HCT116 (cell line): Measurements from ENCODE around the gene PELO.

Experiments
- CBX3 ChIP-seq: IDR thresholded peaks from 2 replicates; pipeline ENCODE4 v1.6.1; 2012; ENCODE audit warnings: low read depth
- EZH2 ChIP-seq: fragments of 200-600 bp; sonication (generic); IDR thresholded peaks from 2 replicates; pipeline ENCODE4 v1.6.1; 2017; ENCODE audit warnings: antibody characterized with exemption, mixed run types
- POLR2A ChIP-seq: IDR thresholded peaks from 2 replicates; pipeline ENCODE4 v1.7.0; 2011; ENCODE audit warnings: borderline replicate concordance; ENCODE audit not compliant: insufficient read depth, insufficient read length; ENCODE audit errors: extremely low read depth
- TF ChIP-seq, protein P1 (sequence below), 3 experiments: fragments of 200-600 bp in 1 of 3; sonication (generic) in 1 of 3; IDR thresholded peaks in 2 of 3; conservative IDR thresholded peaks in 1 of 3; 2 replicates each; pipeline ENCODE4 v1.5.1; 2012 to 2017; ENCODE audit warnings: low read depth in 2 of 3, low read length in 2 of 3, antibody characterized with exemption in 1 of 3, borderline replicate concordance in 1 of 3, control low read depth in 1 of 3, mild to moderate bottlenecking in 1 of 3, mixed read lengths in 1 of 3, mixed run types in 1 of 3, moderate library complexity in 1 of 3; ENCODE audit not compliant: insufficient read depth in 1 of 3
- TF ChIP-seq, protein P2 (sequence below): IDR thresholded peaks from 2 replicates; pipeline ENCODE4 v1.6.1; 2012

DNA sequence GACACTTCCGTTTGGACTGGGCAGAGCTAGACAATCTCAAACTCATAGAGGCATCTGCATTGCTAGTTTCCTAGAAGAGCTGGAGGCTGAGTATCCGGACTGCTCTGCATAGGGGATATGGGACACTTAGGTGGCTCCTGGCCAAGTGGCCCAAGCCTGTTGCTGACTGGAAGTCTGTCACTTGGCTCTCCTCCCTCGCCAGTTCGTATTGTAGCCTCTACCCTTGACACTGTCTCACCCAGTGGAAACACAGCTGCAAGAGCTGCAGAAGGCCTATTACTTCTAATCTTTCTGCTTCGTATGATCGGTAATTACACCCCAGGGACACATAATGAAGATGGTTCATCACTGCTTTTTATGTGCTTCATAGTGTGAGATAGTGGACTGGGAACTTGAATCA, 34.7 kb downstream of the PELO start:
- TF ChIP-seq, protein P1, sequence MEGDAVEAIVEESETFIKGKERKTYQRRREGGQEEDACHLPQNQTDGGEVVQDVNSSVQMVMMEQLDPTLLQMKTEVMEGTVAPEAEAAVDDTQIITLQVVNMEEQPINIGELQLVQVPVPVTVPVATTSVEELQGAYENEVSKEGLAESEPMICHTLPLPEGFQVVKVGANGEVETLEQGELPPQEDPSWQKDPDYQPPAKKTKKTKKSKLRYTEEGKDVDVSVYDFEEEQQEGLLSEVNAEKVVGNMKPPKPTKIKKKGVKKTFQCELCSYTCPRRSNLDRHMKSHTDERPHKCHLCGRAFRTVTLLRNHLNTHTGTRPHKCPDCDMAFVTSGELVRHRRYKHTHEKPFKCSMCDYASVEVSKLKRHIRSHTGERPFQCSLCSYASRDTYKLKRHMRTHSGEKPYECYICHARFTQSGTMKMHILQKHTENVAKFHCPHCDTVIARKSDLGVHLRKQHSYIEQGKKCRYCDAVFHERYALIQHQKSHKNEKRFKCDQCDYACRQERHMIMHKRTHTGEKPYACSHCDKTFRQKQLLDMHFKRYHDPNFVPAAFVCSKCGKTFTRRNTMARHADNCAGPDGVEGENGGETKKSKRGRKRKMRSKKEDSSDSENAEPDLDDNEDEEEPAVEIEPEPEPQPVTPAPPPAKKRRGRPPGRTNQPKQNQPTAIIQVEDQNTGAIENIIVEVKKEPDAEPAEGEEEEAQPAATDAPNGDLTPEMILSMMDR (IDR thresholded peaks at IDR 0.05 in 2 of 3, conservative IDR thresholded peaks at IDR 0.05 in 1 of 3; ENCODE audit: borderline replicate concordance in 1 of 3, insufficient read depth in 1 of 3, low read depth in 2 of 3, low read length in 2 of 3) = no peak
- no peak for TF ChIP-seq POLR2A
- TF ChIP-seq, protein P2, sequence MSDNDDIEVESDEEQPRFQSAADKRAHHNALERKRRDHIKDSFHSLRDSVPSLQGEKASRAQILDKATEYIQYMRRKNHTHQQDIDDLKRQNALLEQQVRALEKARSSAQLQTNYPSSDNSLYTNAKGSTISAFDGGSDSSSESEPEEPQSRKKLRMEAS = no peak
- TF ChIP-seq EZH2 = no peak
- no peak for TF ChIP-seq CBX3
